Retina (tissue), 1 donor: ENCODE data around the gene TRIM17.

Experiments used
- DNase-seq: peaks from one replicate; pipeline ENCODE4 v3.0.0-alpha.2; 2016

TRIM17 gene

DNA sequence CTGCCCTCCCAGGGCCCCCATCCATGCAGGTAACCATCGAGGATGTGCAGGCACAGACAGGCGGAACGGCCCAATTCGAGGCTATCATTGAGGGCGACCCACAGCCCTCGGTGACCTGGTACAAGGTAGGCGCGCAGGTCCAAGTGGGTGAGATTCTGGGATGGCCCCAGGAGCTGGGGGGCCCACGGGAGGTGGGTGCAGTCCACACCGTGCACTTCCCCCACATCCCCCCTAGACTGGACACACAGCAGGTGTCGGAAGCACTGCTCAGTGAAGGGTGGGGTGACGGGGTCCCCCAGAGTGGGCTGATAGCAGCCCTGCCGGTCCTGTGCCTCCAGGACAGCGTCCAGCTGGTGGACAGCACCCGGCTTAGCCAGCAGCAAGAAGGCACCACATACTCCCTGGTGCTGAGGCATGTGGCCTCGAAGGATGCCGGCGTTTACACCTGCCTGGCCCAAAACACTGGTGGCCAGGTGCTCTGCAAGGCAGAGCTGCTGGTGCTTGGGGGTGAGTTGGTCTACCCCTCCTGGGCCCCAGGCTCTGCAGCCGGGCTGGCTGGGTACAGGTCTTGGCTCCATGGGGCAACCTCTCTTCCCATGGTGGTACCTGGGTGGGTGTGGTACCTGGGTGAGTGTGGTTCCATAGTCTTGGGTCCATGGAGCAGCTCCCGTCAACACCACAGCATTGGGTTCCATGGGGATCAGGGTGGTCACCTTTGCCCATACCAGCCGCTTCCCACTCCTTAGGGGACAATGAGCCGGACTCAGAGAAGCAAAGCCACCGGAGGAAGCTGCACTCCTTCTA lies 50.4 kb downstream of the TRIM17 start:
- DNase-seq = no peak

DNA sequence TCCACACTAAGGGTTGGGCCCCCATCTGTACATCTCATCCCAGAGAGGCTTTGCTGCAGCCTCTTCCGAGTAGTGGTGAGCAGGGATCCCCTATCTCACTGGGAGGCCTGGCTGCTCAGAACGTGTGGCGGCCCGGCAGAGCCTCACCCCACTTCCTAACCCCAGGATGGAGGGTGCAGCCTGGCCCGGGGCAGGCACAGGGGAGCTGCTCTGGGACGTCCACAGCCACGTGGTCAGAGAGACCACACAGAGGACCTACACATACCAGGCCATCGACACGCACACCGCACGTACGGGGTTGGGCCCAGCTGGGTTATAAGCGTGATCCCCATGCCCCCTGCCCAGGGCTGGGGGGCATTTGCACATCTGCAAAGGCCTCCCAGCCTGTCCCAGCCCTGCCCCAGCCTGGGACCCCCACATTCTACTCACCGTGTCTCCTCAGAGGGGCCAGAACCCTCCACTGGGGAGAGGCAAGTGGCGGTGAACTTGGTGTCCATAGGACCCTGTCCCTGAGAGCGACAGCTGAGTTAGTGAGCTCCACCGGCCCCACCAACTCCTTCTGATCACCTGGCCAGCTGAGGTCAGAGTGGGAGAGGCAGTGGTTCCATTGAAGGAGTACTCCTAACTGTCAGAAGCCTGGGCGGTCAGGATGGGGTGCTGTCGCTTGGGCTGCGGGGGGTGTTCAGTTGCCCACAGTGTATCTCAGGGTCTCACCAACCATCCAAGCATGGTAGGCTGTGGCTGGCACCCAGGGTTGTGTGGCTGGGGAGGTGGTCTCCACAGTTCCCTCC lies 51.2 kb downstream of the TRIM17 start:
- no peak for DNase-seq

DNA sequence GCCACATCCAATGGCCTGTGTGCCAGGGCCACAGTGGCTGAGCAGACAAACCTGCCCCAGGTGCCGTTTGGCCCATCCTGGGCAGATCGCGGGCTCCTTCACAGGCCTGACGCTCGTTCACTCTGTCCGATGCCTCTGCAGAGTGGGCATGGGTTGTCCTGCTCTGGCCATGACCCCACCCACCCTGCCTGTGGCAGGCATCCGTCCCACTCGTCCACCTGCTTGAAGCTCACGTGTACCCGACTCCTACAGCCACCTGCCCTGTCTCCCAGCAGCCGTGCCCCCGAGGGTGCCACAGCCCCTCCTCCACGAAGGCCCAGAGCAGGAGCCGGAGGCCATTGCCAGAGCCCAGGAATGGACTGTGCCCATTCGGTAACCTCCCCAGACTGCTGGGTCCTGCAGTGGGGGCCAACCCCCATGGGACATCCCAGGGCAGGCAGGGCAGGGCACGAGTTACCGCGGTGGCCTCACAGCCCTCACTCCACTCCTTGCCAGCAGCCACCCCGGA lies 51.9 kb downstream of the TRIM17 start:
- no peak for DNase-seq

DNA sequence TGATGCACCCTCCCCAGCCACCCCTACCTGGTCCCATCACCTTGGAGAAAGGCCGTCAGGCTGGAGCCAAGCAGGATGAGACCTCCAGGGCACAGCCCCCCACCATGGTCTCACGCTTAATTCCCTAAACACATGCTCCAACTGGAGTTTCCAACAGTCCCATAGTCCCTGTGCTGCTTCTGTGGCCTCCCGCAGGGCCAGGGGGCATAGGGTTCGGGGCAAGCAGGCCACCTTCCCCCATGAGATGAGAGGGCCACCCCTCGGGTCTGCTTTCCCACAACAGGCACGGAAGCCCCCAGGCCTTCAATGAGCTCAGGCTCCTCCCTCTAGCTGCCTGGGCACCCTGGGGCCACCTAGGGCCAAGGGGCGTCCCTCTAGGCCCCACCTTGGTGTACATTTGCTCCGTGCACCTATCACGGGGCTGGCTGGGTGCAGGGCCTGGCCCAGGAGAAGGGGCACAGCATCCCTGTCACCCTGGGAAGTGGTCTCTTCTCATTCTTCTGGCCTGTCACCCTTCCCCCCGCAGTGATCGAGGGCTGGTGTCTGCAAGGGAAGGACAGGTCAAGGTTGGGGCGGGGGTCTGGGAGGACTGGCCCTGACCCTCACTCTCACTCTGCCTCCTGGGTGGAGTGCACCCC lies 52.5 kb downstream of the TRIM17 start:
- no peak for DNase-seq

DNA sequence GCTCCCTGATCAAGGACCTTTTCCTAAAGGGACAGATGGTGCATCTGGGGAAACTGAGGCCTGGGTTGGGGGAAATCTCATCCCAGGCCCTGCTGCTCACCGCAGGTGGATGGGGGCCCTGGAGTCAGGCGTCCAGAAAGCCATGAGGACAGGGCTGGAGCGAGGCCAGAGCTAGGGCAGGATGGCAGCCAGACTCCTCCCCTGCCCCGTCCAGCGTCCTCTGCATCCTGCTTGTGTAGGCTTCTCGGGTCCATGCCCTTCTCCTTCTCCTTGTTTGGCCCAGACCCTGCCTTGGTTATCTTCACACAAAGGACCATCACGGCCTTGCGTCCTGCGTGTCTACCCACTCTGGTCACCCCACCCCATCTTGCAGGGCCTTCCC lies 53.0 kb downstream of the TRIM17 start:
- no peak for DNase-seq

DNA sequence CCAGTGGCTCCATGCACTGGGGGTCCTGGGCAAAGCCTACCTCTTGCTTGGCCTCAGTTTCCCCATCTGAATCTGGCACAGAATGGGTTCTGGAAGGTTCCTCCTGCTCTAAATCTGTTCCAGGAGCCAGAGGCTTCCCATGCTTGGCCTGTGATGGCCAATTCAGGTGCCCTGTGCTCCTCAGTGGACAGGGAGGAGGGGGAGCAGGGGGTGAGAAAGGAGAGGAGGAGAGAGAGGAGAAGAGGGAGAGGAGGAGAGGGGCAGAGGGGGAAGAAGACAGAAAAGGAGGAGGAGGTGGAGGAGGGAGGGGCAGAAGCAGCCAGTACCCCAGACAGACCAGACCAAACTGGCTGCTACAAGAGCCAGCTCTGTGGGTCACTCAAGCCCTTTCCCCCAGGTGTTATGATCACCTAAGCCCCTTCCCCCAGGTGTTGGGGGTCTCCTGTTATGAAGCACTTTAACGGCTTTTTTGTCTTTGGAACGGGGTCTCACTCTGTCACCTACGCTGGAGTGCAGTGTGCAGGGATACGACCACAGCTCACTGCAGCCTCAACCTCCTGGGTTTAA lies 53.7 kb downstream of the TRIM17 start:
- no peak for DNase-seq

DNA sequence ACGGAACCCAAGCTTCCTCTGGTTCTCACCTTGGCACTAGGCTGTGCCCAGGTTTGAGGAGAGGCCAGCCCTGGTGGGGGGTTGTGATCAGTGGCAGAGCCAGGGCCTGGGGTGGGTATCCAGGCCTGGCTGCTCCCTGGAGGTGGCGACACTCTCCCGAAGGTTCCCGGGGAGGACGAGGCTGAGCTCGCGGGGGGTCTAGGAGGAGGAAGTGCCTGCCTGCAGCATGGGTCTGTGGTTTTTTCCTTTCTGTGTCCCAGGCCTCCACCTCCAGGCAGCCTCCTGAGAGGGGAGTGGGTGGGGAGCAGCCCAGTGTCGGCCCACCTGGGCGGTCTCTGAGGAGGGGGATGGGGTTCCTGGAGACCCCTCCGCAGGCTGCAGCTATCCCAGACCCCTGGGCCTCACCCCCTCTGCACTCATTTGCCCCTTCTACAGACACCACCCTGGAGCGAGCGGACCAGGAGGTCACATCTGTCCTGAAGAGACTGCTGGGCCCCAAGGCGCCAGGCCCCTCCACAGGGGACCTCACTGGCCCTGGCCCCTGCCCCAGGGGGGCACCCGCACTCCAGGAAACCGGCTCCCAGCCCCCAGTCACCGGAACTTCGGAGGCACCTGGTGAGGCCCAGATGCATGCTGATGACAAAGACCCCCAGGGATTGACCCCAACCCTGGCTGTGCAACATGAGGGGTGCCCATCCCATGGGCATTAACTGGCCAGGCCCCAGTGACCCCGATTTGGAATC lies 54.3 kb downstream of the TRIM17 start:
- DNase-seq = no peak

DNA sequence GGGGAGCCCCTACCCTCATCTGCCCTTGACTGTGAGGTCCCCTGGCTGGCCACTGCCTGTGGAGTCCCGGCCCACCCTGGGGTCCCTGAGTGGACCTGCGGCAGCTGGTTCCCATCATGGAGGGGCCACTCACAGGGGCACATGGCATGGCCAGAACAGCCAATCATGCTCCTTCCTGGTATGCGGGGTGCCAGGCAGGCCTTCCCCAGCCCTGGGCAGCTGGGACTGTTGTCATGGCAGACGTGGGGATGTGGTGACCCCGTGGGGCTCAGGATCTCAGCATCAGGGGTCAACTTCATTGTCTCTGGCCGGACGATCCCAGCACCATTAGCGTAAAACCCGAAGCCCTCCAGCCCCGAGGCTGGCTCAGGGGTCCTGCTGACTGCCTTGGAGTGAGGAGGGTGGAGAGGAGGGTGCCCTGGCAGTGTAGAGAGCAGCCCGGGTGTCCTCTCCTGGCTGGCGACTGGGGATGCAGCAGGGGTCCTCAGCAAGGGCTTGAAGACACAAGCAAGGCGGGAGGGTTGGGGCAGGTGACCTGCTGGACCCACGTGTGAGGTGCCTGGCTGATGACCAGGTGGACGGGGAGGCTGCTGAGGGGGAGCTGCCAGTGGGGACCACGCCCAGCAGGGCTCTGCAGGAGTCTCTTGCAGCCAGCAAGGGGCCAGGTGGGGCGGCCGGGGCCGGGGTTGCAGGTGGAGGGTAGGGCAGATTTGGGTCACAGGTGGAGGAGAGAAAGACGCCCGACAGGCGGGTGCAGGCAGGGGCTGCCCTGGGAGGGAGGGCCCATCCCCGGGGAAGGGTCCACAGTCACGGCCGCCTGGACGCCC lies 55.1 kb downstream of the TRIM17 start:
- no peak for DNase-seq

DNA sequence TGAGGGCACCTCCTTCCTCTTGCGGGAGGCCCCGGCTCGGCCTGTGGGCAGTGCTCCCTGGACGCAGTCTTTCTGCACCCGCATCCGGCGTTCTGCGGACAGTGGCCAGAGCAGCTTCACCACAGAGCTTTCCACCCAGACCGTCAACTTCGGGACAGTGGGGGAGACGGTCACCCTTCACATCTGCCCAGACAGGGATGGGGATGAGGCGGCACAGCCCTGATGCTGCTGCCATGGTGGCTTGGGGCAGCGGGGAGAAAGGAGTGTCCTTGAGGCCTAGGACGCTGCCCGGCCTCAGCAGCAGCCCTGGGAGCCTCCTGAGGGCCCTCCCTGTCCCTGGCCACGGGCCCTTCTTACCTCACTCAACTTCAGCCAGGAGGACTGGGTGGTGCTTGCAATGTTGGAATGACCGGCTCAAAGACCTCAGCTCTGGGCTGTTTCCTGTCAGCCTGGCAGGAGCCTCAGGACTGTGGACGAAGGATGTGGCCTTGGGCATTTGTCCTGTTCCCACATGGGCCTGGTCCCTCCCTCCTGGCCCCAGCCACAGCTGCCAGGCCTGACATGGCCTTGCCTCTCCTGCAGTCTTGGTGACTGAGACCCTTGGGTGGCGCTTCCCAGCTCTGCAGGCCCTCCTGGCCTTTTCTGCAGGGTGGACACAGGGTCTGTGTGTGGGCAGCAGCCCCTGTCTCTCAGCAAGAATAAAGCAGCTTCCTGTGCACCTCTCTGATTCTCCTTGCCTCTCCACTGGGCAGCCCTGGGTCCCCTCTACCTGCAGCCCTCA lies 55.9 kb downstream of the TRIM17 start:
- DNase-seq = no peak

DNA sequence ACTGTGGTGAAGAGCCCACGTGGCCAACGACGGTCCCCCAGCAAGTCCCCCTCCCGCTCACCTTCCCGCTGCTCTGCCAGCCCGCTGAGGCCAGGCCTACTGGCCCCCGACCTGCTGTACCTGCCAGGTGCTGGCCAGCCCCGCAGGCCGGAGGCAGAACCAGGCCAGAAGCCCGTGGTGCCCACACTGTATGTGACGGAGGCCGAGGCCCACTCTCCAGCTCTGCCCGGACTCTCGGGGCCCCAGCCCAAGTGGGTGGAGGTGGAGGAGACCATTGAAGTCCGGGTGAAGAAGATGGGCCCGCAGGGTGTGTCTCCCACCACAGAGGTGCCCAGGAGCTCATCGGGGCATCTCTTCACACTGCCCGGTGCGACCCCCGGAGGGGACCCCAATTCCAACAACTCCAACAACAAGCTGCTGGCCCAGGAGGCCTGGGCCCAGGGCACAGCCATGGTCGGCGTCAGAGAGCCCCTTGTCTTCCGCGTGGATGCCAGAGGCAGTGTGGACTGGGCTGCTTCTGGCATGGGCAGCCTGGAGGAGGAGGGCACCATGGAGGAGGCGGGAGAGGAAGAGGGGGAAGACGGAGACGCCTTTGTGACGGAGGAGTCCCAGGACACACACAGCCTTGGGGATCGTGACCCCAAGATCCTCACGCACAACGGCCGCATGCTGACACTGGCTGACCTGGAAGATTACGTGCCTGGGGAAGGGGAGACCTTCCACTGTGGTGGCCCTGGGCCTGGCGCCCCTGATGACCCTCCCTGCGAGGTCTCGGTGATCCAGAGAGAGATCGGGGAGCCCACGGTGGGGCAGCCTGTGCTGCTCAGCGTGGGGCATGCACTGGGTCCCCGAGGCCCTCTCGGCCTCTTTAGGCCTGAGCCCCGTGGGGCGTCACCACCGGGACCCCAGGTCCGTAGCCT lies 56.8 kb downstream of the TRIM17 start:
- DNase-seq = no peak

DNA sequence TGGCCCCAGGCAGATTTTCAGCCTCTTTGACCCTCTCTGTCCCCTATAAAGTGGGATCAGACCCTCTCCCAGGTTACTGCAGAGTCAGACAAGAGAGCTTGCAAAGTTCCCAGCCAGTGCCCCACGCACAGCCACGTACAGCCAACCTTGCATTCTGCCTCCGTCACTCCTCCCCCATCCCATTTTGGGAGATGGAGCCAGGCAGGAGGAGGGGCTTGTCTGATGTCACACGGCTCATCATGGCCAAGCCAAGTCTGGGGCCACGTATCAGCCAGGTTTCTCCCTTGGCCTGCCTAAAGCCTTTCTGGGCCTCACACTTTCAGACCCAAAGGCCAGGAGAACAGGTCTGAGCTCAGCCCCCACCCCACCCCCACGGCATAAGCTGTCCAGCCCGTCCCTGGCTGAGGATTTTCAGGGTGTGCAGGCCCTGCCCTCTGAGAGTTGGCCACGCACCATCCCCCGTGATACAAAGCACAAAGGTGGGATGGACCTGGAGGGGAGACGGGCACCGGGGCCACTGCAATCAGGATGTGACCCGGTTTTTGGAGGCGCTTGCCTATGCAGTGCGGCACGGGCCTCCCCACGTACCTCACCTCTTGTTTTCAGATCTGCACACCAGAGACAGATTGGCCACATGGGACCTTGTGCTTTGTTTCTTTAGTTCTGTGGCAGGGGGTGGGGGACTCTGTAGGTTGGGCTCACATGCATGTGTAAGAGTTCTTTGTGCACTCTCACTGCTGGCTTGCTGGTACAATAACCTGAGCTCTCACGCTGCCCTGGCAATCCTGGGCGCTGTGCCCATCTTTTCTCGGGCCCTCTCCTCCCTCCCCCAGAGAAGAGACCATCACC lies 57.7 kb downstream of the TRIM17 start:
- DNase-seq = no peak

DNA sequence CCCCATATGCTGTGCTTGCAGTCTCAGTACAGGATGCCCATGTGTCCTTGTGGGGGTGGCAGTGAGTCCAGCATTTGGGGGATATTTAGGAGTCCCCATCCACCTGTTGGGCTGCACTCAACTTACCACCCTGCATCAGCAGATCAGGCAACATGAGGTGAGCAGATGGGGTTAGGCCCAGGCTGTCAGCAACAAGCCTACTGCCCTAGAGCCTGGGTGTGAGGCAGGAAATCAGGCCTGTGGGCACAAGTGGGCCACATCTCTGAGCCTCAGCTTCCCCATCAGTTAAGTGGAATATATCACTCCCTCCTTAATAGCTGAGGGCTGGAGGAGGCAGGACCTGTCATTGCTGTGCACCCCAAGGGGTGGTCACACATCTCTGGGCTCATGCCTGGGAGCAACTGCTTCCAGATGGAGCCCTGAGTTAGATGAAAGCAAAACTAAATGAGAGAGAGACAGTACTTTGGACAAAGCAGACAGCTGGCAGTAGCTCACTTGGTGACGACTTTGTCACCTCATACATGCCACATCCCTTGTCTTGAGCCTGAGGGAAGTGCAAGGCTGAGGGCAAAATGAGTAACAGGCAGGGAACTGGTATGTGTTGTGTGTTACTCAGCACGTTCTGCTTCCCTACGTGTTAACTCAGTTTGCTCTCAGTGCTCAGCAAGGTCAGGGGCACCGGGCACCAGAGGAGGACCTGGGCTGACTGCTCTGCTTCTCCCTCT lies 58.5 kb downstream of the TRIM17 start:
- no peak for DNase-seq
